Measurements from ENCODE around the gene ARHGAP9.

- no peak for TF ChIP-seq POLR2A (IDR thresholded peaks at IDR 0.05)
- TF ChIP-seq, protein P1, sequence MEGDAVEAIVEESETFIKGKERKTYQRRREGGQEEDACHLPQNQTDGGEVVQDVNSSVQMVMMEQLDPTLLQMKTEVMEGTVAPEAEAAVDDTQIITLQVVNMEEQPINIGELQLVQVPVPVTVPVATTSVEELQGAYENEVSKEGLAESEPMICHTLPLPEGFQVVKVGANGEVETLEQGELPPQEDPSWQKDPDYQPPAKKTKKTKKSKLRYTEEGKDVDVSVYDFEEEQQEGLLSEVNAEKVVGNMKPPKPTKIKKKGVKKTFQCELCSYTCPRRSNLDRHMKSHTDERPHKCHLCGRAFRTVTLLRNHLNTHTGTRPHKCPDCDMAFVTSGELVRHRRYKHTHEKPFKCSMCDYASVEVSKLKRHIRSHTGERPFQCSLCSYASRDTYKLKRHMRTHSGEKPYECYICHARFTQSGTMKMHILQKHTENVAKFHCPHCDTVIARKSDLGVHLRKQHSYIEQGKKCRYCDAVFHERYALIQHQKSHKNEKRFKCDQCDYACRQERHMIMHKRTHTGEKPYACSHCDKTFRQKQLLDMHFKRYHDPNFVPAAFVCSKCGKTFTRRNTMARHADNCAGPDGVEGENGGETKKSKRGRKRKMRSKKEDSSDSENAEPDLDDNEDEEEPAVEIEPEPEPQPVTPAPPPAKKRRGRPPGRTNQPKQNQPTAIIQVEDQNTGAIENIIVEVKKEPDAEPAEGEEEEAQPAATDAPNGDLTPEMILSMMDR (IDR thresholded peaks at IDR 0.05), result no peak
These were observed 30.3 kb downstream of the ARHGAP9 start for GRCh38 chr12:57449375-57449774.
